CD8-positive, alpha-beta memory T cell (primary cell): ENCODE measurements around the gene TFCP2L1. TPM values are rescaled to one million over a fixed set of nuclear protein-coding genes. Genes with fewer than 3 reads are reported as not detected.

Experiments used
- CTCF ChIA-PET: fragments of 350-600 bp; sonication (Branson Sonifier 250); formaldehyde crosslinking; loops from one replicate; lab custom pipeline; 2021; ENCODE audit warnings: antibody characterized with exemption; lab: Charles Lee
- POLR2A ChIA-PET: fragments of 350-600 bp; sonication (Branson Sonifier 250); formaldehyde crosslinking; loops from one replicate; lab custom pipeline; 2021; ENCODE audit warnings: antibody characterized with exemption; lab: Charles Lee
- DNase-seq, 5 donors: peaks; one replicate each; pipeline versions ENCODE4 v3.0.0 to v3.0.0-alpha.2; 2020 to 2022; ENCODE audit warnings: mixed read lengths in 1 of 5
- H3K27ac ChIP-seq: one replicate; pipeline ENCODE4 v1.7.0; 2013; ENCODE audit warnings: low read depth, mild to moderate bottlenecking, low read length, moderate library complexity
- H3K27me3 ChIP-seq: 2 replicates; pipeline ENCODE4 v1.7.0; 2013; ENCODE audit warnings: low read length, mild to moderate bottlenecking; ENCODE audit not compliant: insufficient read depth, poor library complexity, severe bottlenecking
- H3K36me3 ChIP-seq: 2 replicates; pipeline ENCODE4 v1.7.0; 2013; ENCODE audit warnings: mild to moderate bottlenecking, low read length, moderate library complexity; ENCODE audit not compliant: insufficient read depth
- H3K4me1 ChIP-seq: 2 replicates; pipeline ENCODE4 v1.7.0; 2013; ENCODE audit warnings: mild to moderate bottlenecking, low read length, moderate library complexity; ENCODE audit not compliant: insufficient read depth
- H3K4me3 ChIP-seq: 2 replicates; pipeline ENCODE4 v1.7.0; 2013; ENCODE audit warnings: mild to moderate bottlenecking, low read length
- H3K9me3 ChIP-seq: 2 replicates; pipeline ENCODE4 v1.7.0; 2013; ENCODE audit warnings: mild to moderate bottlenecking, low read length
- H3K27ac Mint-ChIP-seq, 8 donors: one replicate each; pipeline ENCODE4 v1.8.0; 2020 to 2021; ENCODE audit warnings: mixed read lengths in 8 of 8, mild to moderate bottlenecking in 6 of 8, inconsistent platforms in 3 of 8, moderate library complexity in 3 of 8
- H3K27me3 Mint-ChIP-seq, 2 donors: one replicate each; pipeline ENCODE4 v1.8.0; 2020 to 2021; ENCODE audit warnings: mixed read lengths in 2 of 2, mild to moderate bottlenecking in 1 of 2, moderate library complexity in 1 of 2
- H3K36me3 Mint-ChIP-seq, 3 donors: one replicate each; pipeline ENCODE4 v1.8.0; 2020 to 2021; ENCODE audit warnings: mixed read lengths in 3 of 3, inconsistent platforms in 1 of 3, mild to moderate bottlenecking in 1 of 3
- H3K4me1 Mint-ChIP-seq, 3 donors: one replicate each; pipeline ENCODE4 v1.8.0; 2020 to 2021; ENCODE audit warnings: mixed read lengths in 3 of 3, inconsistent platforms in 1 of 3, mild to moderate bottlenecking in 1 of 3
- H3K4me3 Mint-ChIP-seq, 7 donors: one replicate each; pipeline ENCODE4 v1.8.0; 2020 to 2021; ENCODE audit warnings: mixed read lengths in 7 of 7, mild to moderate bottlenecking in 6 of 7, moderate library complexity in 4 of 7, inconsistent platforms in 2 of 7
- H3K9me3 Mint-ChIP-seq, 5 donors: one replicate each; pipeline ENCODE4 v1.8.0; 2020 to 2022; ENCODE audit warnings: mixed read lengths in 5 of 5, mild to moderate bottlenecking in 3 of 5, moderate library complexity in 2 of 5, inconsistent platforms in 1 of 5
- polyA plus RNA-seq: library from polyadenylated mRNA; unstranded; fragments of 300-500 nt; fragmentation: Illumina TruSeq; gene quantifications from one replicate; pipeline ENCODE4 v1.2.3, GENCODE V29; 2021
- total RNA-seq, 2 experiments: library from RNA; stranded (reverse); gene quantifications; one replicate each; pipeline ENCODE4 v1.2.3, GENCODE V29; 2021

TFCP2L1 gene
- total and polyA plus RNA-seq, 3 experiments from 2014 or later = 0.11 to 0.45 (median 0.16) TPM

GRCh38 chr2:121241466-121241865 lies 43.5 kb downstream of the TFCP2L1 start:
- Histone ChIP-seq H3K27ac (no peak overlapping the region), H3K9me3 (no peaks in the 10 kb centered on the region), H3K27me3 (no peaks in the 10 kb centered on the region), H3K4me1 (no peaks in the 10 kb centered on the region), H3K4me3 (no peak overlapping the region), H3K36me3 (no peaks in the 10 kb centered on the region)
- Mint-ChIP-seq H3K27ac (no peak overlapping the region), H3K36me3 (no peaks in the 10 kb centered on the region), H3K4me1 (no peaks in the 10 kb centered on the region), H3K27me3 (peaks cover 3 to 4% of the 10 kb centered on the region in 2 donors), H3K4me3 (no peak overlapping the region), H3K9me3 (no peaks in the 10 kb centered on the region)
- POLR2A ChIA-PET = no interaction called here
- CTCF ChIA-PET = no interaction called here
- no peak for DNase-seq

GRCh38 chr2:121240436-121240835 lies 44.6 kb downstream of the TFCP2L1 start:
- no peak for DNase-seq
- Mint-ChIP-seq H3K4me1 (no peaks in the 10 kb centered on the region), H3K36me3 (no peaks in the 10 kb centered on the region), H3K27me3 (peaks cover 8% of the 10 kb centered on the region in 2 donors), H3K9me3 (no peaks in the 10 kb centered on the region), H3K27ac (no peak overlapping the region), H3K4me3 (no peak overlapping the region)
- H3K36me3 ChIP-seq = no peaks in the 10 kb centered on the region
- no peaks in the 10 kb centered on the region for H3K9me3 ChIP-seq
- H3K27ac ChIP-seq = no peak overlapping the region
- H3K4me1 ChIP-seq = no peaks in the 10 kb centered on the region
- POLR2A ChIA-PET = no interaction called here
- CTCF ChIA-PET = no interaction called here
- no peak overlapping the region for H3K4me3 ChIP-seq
- no peaks in the 10 kb centered on the region for H3K27me3 ChIP-seq

- Histone ChIP-seq H3K27ac (no peak overlapping the region), H3K4me1 (no peaks in the 10 kb centered on the region), H3K4me3 (no peak overlapping the region), H3K27me3 (no peaks in the 10 kb centered on the region), H3K36me3 (no peaks in the 10 kb centered on the region), H3K9me3 (no peaks in the 10 kb centered on the region)
- Mint-ChIP-seq H3K9me3 (no peaks in the 10 kb centered on the region), H3K4me3 (no peak overlapping the region), H3K36me3 (no peaks in the 10 kb centered on the region), H3K27me3 (peaks cover 8% of the 10 kb centered on the region in 2 donors), H3K4me1 (no peaks in the 10 kb centered on the region), H3K27ac (no peak overlapping the region)
- ChIA-PET POLR2A (no interaction called here), CTCF (no interaction called here)
- no peak for DNase-seq
These were observed 45.0 kb downstream of the TFCP2L1 start for GRCh38 chr2:121239969-121240368.

- Mint-ChIP-seq H3K27me3 (peaks cover 8% of the 10 kb centered on the region in 2 donors), H3K4me1 (no peaks in the 10 kb centered on the region), H3K9me3 (no peaks in the 10 kb centered on the region), H3K36me3 (no peaks in the 10 kb centered on the region), H3K4me3 (no peak overlapping the region), H3K27ac (no peak overlapping the region)
- Histone ChIP-seq H3K9me3 (no peaks in the 10 kb centered on the region), H3K4me1 (no peaks in the 10 kb centered on the region), H3K27me3 (no peaks in the 10 kb centered on the region), H3K36me3 (no peaks in the 10 kb centered on the region), H3K4me3 (no peak overlapping the region), H3K27ac (no peak overlapping the region)
- POLR2A ChIA-PET = no interaction called here
- DNase-seq = no peak
- CTCF ChIA-PET = no interaction called here
These were observed 45.5 kb downstream of the TFCP2L1 start for GRCh38 chr2:121239471-121239870.

- H3K4me3 ChIP-seq = no peak overlapping the region
These were observed 46.2 kb downstream of the TFCP2L1 start for GRCh38 chr2:121238828-121239227.

GRCh38 chr2:121237980-121238665 lies 46.9 kb downstream of the TFCP2L1 start:
- no peaks in the 10 kb centered on the region for H3K4me1 Mint-ChIP-seq
- Histone ChIP-seq H3K4me3 (no peak overlapping the region), H3K36me3 (no peaks in the 10 kb centered on the region), H3K27ac (no peak overlapping the region), H3K27me3 (no peaks in the 10 kb centered on the region), H3K4me1 (no peaks in the 10 kb centered on the region), H3K9me3 (no peaks in the 10 kb centered on the region)
- ChIA-PET POLR2A (no interaction called here), CTCF (no interaction called here)
- H3K27ac Mint-ChIP-seq = no peak overlapping the region
- no peak for DNase-seq
- no peaks in the 10 kb centered on the region for H3K9me3 Mint-ChIP-seq
- peaks cover 8 to 11% of the 10 kb centered on the region in 2 donors for H3K27me3 Mint-ChIP-seq
- H3K4me3 Mint-ChIP-seq = no peak overlapping the region
- H3K36me3 Mint-ChIP-seq = no peaks in the 10 kb centered on the region

More at GRCh38 chr2:121238828-121239227, 46.2 kb downstream of the TFCP2L1 start:
- H3K4me3 Mint-ChIP-seq = no peak overlapping the region
- CTCF ChIA-PET = no interaction called here
- no peak for DNase-seq
- H3K9me3 Mint-ChIP-seq = no peaks in the 10 kb centered on the region
- no peaks in the 10 kb centered on the region for H3K4me1 Mint-ChIP-seq
- Histone ChIP-seq H3K9me3 (no peaks in the 10 kb centered on the region), H3K27ac (no peak overlapping the region), H3K4me1 (no peaks in the 10 kb centered on the region), H3K36me3 (no peaks in the 10 kb centered on the region), H3K27me3 (no peaks in the 10 kb centered on the region)
- H3K27ac Mint-ChIP-seq = no peak overlapping the region
- H3K27me3 Mint-ChIP-seq = peaks cover 8 to 11% of the 10 kb centered on the region in 2 donors
- POLR2A ChIA-PET = no interaction called here
- H3K36me3 Mint-ChIP-seq = no peaks in the 10 kb centered on the region

- Histone ChIP-seq H3K4me1 (no peaks in the 10 kb centered on the region), H3K36me3 (no peaks in the 10 kb centered on the region), H3K4me3 (no peak overlapping the region), H3K27ac (no peak overlapping the region), H3K9me3 (no peaks in the 10 kb centered on the region), H3K27me3 (no peaks in the 10 kb centered on the region)
- Mint-ChIP-seq H3K36me3 (no peaks in the 10 kb centered on the region), H3K4me1 (no peaks in the 10 kb centered on the region), H3K4me3 (no peak overlapping the region), H3K9me3 (no peaks in the 10 kb centered on the region), H3K27ac (no peak overlapping the region), H3K27me3 (peaks cover 8 to 13% of the 10 kb centered on the region in 2 donors)
- ChIA-PET CTCF (no interaction called here), POLR2A (no interaction called here)
- no peak for DNase-seq
These were observed 47.5 kb downstream of the TFCP2L1 start for GRCh38 chr2:121237336-121237979.

GRCh38 chr2:121236650-121237180 lies 48.3 kb downstream of the TFCP2L1 start:
- Histone ChIP-seq H3K36me3 (no peaks in the 10 kb centered on the region), H3K27me3 (no peaks in the 10 kb centered on the region), H3K4me1 (no peaks in the 10 kb centered on the region), H3K4me3 (no peak overlapping the region), H3K9me3 (no peaks in the 10 kb centered on the region), H3K27ac (no peak overlapping the region)
- H3K9me3 Mint-ChIP-seq = no peaks in the 10 kb centered on the region
- peaks cover 8 to 13% of the 10 kb centered on the region in 2 donors for H3K27me3 Mint-ChIP-seq
- H3K36me3 Mint-ChIP-seq = no peaks in the 10 kb centered on the region
- DNase-seq = no peak
- H3K4me3 Mint-ChIP-seq = no peak overlapping the region
- ChIA-PET POLR2A (no interaction called here), CTCF (no interaction called here)
- H3K4me1 Mint-ChIP-seq = no peaks in the 10 kb centered on the region
- H3K27ac Mint-ChIP-seq = no peak overlapping the region
